ENCODE results near the gene WDR53. TPM values are rescaled to one million over a fixed set of nuclear protein-coding genes. Genes with fewer than 3 reads are reported as not detected.
"Not testable (repeated sequence)": the region's sequence is repeated elsewhere in the genome, so short reads cannot be mapped to it uniquely, and the experiment has no call there.

The WDR53 gene
- total RNA-seq: 10 to 100 TPM; 16.2 to 23.2 TPM

DNA sequence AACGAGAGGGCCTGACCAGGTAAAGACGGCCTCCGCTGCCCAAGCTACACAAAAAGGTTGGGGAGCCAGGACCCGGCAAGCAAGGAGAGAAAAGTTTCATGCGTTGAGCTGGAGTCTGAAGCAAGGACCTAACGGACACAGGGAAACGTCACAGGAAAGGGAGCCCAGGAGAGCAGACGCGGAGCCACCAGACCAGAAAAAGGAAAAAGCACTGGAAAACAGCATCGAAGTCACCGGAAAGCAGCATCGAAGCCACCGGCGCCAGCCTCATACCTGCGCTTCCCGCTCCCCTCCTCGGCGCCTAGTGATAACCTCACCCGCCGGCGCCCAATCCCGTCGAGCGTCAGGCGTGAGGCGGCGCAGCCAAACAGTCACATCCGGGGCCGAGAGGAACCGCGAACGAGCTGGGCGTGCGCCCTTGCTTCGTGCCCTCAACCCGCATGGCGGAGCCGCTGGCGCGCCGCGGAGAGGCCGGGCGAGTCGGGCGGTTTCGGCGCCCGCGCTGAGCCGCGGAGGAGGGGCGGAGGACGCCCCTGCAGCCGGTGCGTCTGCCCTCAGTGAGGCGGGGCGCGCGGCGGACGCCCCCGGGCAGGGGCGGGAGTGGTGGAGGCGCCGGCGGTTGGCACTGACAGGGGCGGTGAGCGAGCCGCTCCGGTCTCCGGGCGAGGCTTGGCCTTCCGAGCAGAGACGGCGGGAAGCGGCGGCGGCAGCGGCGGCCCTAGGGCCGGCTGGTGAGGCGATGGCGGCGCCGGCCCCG, at the start of gene WDR53, which contains the start of gene FBXO45:
WDR53 (minus strand) TSS at position 309 of the 757 bp plus-strand sequence. CDS start 7,079 bp downstream, outside the sequence.
FBXO45 (plus strand) TSS at position 415 of the 757 bp plus-strand sequence; CDS start at position 740, 325 bp downstream.
- Mint-ChIP-seq H3K27ac (peak within 1 kb of the TSS; percentile 93 to 98), H3K9me3 (no peaks in the 10 kb centered on the region), H3K36me3 (peaks cover 9 to 19% of the 10 kb centered on the region in 2 donors)
- peak; percentile 93 for DNase-seq (ENCODE audit: low spot score in 2 of 2)
- ATAC-seq: peak; percentile 96 to 98

DNA sequence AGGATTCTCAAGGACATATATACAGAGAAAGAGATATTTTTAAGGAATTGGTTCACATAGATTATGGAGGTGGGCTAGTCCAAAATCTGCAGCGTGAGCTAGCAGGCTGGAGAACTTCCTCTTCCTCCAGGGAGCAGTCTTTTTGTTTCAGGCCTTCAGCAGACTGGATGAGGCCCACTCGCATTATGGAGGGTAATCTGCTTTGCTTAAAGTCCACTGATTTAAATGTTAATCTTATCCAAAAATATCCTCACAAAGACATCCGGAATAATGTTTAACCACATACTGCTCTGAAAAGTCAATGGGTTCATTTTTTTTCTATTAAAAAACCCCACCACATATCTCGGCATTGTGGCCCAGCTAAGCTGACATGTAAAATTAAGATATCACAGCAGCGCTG, 48.9 kb upstream of the WDR53 start:
- Mint-ChIP-seq H3K9me3 (no peaks in the 10 kb centered on the region), H3K36me3 (no peaks in the 10 kb centered on the region), H3K27ac (no peak overlapping the region)
- ATAC-seq (no peak), DNase-seq (ENCODE audit: low spot score in 2 of 2) (no peak)

DNA sequence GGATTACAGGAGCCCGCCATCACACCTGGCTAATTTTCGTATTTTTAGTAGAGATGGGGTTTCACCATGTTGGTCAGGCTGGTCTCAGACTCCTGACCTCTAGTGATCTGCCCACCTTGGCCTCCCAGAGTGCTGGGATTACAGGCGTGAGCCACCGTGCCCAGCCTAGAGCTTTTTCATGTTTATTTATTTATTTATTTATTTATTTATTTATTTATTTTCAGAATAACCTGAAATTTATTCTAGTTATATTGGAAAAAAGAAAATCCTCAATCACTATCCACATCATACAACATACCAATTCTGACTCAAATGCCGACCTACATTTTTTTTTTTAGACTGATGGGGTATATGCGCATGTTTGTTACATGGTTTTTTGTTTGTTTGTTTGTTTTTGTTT, 46.9 kb upstream of the WDR53 start:
- DNase-seq (ENCODE audit: low spot score in 2 of 2); H3K9me3 Mint-ChIP-seq; ATAC-seq; H3K27ac Mint-ChIP-seq; H3K36me3 Mint-ChIP-seq: not testable (repeated sequence)

DNA sequence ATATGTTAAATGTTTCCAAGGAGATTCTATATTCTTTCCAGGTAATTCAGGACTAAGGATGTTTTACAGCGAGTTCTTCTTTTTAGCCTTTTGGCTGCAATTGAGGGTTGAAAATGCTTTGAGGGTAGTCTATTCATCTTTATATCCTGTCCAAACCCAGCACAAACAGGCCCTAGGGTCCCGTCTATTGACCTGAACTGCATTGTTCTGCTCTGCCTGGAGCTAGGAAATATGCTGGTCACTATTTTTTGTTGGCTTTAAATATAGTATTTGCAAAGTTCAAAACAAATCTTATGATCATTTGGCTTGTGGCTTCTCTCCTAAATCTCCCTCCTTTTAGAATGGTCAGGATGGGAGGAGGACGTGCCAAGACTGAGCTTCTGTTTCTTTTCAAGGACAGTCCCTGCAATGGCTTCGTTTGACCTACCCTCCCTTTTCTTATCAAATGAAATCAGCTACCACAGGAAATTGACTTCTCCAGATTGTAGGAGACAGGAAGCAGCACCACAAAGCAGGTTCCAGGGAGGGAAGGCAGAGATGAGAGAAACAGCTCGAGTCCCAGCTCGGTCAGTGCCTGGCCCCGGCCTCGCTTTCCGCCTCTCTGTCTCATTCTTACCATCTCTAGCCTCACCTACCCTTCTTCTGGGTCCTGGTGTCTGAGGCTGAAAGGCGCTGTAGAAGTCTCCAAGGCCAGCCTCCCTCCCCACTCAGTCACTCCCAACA, 43.6 kb upstream of the WDR53 start:
- peak in 1 of 2 donors; percentile 35 for ATAC-seq
- Mint-ChIP-seq H3K27ac (peak overlapping the region; percentile 87 to 91), H3K36me3 (no peaks in the 10 kb centered on the region), H3K9me3 (no peaks in the 10 kb centered on the region)
- no peak for DNase-seq (ENCODE audit: low spot score in 2 of 2)

- H3K36me3 Mint-ChIP-seq: no peaks in the 10 kb centered on the region
- peak overlapping the region; percentile 39 to 79 for H3K27ac Mint-ChIP-seq
- no peaks in the 10 kb centered on the region for H3K9me3 Mint-ChIP-seq
- no peak for DNase-seq (ENCODE audit: low spot score in 2 of 2)
- ATAC-seq: no peak
Measured at GRCh38 chr3:196609805-196610515, 41.6 kb upstream of the WDR53 start.

DNA sequence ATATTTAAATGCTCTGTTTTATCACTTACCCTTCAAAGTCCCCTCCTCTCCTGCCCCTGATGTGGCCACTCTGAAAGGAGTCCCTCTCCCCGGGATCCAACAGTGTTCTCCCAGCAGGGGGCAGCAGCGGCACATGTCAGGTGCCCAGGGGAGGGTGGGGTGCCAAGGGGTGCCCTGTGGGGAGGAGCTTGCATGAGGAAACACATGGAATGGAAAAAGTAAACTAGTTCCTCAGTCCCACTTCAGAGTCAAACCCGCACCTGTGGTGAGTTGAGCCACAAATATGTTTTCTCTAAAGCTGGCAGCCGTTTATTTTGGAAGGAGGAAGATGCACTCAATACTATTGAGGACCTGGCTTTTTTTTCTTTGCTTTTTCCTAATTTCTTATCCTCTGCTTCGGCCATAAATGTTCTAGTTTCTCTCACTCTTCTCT, 41.0 kb upstream of the WDR53 start:
- H3K27ac Mint-ChIP-seq: peak overlapping the region; percentile 39 to 79
- H3K36me3 Mint-ChIP-seq: no peaks in the 10 kb centered on the region
- ATAC-seq: peak; percentile 96 to 97
- peak; percentile 87 to 98 for DNase-seq (ENCODE audit: low spot score in 2 of 2)
- H3K9me3 Mint-ChIP-seq: no peaks in the 10 kb centered on the region

- ATAC-seq: no peak
Measured at GRCh38 chr3:196608693-196609092, 40.3 kb upstream of the WDR53 start.

DNA sequence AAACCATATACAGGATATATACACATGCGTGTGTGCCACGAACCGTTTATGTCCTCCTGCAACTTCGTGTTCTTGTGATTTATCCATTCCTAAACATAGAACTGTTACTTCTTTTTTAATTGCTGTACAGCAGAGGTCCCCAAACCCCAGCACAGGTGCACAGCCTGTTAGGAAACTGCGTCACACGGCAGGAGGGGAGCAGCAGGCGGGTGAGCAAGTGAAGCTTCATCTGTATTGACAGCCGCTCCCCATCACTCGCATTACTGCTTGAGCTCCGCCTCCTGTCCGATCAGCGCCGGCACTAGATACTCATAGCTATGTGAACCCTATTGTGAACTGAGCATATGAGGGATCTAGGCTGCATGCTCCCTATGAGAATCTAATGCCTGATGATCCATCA, 36.2 kb upstream of the WDR53 start:
- ATAC-seq: peak; percentile 43 to 63
- H3K36me3 Mint-ChIP-seq: no peaks in the 10 kb centered on the region
- H3K9me3 Mint-ChIP-seq: no peaks in the 10 kb centered on the region
- H3K27ac Mint-ChIP-seq: no peak overlapping the region
- peak in 1 of 2 donors; percentile 24 for DNase-seq (ENCODE audit: low spot score in 2 of 2)

More at GRCh38 chr3:196608693-196609092, 40.3 kb upstream of the WDR53 start:
- Mint-ChIP-seq H3K9me3 (no peaks in the 10 kb centered on the region), H3K36me3 (no peaks in the 10 kb centered on the region), H3K27ac (peak overlapping the region in 1 of 2 donors; percentile 79)
- DNase-seq (ENCODE audit: low spot score in 2 of 2): no peak

GRCh38 chr3:196603683-196604082, 35.3 kb upstream of the WDR53 start:
- Mint-ChIP-seq H3K27ac (no peak overlapping the region), H3K36me3 (no peaks in the 10 kb centered on the region), H3K9me3 (no peaks in the 10 kb centered on the region)
- no peak for ATAC-seq
- no peak for DNase-seq (ENCODE audit: low spot score in 2 of 2)

GRCh38 chr3:196602673-196603072, 34.3 kb upstream of the WDR53 start:
- Mint-ChIP-seq H3K9me3 (no peaks in the 10 kb centered on the region), H3K36me3 (no peaks in the 10 kb centered on the region), H3K27ac (no peak overlapping the region)
- ATAC-seq: no peak
- DNase-seq (ENCODE audit: low spot score in 2 of 2): no peak

GRCh38 chr3:196600359-196600758, 32.0 kb upstream of the WDR53 start:
- Mint-ChIP-seq H3K27ac (no peak overlapping the region), H3K36me3 (no peaks in the 10 kb centered on the region), H3K9me3 (no peaks in the 10 kb centered on the region)
- no peak for DNase-seq (ENCODE audit: low spot score in 2 of 2)
- ATAC-seq: no peak

DNA sequence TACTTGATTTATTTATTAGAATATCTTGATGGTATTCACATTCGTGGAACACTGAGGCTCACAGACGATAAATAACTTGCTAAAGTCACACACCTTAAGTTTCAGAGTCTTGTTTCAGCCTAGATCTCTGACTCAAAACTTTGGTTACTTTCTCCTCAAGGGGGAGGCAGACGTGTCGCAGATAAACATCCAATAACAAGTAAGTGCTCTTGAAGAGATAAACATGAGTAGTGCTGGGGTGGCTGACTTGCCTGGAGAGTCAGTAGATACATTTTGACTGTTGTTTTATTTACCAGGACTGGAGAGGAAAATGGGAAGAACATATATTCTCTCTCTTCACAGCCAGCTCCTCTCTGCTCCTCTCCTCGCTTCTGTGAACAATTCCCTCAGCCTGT, 31.4 kb upstream of the WDR53 start:
- DNase-seq (ENCODE audit: low spot score in 2 of 2) (no peak), ATAC-seq (no peak)
- no peaks in the 10 kb centered on the region for H3K9me3 Mint-ChIP-seq
- H3K27ac Mint-ChIP-seq: no peak overlapping the region
- no peaks in the 10 kb centered on the region for H3K36me3 Mint-ChIP-seq

- DNase-seq (ENCODE audit: low spot score in 2 of 2); H3K9me3 Mint-ChIP-seq; H3K36me3 Mint-ChIP-seq; H3K27ac Mint-ChIP-seq; ATAC-seq: not testable (repeated sequence)
Measured at GRCh38 chr3:196597971-196598733, 29.8 kb upstream of the WDR53 start.

DNA sequence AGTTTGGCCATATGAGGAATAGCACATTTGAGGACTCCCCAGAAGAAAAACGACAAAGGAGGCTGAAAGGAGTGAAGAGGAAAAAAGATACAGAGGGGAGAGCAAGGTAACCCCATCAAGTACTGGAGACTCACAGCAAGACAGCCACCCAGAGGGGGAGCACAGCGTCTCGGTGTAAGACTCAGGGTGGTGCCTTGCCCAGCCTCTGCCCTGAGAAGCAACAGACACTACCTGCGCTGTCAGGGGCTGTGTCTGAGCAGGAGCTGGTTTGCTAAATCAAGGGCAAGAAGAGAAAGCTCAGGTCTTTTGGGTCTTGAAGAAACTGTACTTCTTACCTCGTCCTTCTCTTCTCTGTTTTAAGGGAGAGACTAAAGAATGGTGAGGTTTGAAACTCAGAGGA, 28.0 kb upstream of the WDR53 start:
- ATAC-seq (no peak), DNase-seq (ENCODE audit: low spot score in 2 of 2) (no peak)
- Mint-ChIP-seq H3K9me3 (no peaks in the 10 kb centered on the region), H3K36me3 (no peaks in the 10 kb centered on the region), H3K27ac (no peak overlapping the region)

DNA sequence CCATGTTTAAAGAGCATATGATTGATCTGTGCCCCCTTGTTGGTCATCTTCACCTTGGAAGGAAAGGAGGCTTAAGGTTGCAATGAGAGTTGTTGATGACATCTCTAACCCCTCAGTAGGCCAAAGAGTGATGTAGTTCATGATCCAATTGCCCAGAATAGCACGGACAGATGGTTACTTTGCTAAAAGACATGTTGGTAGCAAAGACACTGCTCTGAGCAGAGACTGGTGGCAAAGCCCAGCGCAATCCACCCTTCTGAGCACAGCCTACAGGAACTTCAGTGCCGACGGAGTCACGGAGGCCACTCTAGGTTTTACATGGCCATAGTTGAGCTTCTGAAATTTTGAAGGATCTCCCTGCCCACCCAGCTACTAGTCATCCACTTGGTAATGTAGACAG, 21.9 kb upstream of the WDR53 start:
- H3K9me3 Mint-ChIP-seq: no peaks in the 10 kb centered on the region
- no peak overlapping the region for H3K27ac Mint-ChIP-seq
- ATAC-seq (no peak), DNase-seq (ENCODE audit: low spot score in 2 of 2) (no peak)
- peaks cover 0 to 5% of the 10 kb centered on the region in 2 donors for H3K36me3 Mint-ChIP-seq

GRCh38 chr3:196585044-196585757, 16.8 kb upstream of the WDR53 start:
- ATAC-seq (no peak), DNase-seq (ENCODE audit: low spot score in 2 of 2) (no peak)
- H3K36me3 Mint-ChIP-seq: peaks cover 0 to 11% of the 10 kb centered on the region in 2 donors
- H3K9me3 Mint-ChIP-seq: no peaks in the 10 kb centered on the region
- no peak overlapping the region for H3K27ac Mint-ChIP-seq
